ENCODE measurements around the gene DDX46. TPM values are rescaled to one million over a fixed set of nuclear protein-coding genes. Genes with fewer than 3 reads are reported as not detected.
"Not testable (repeated sequence)": the region's sequence is repeated elsewhere in the genome, so short reads cannot be mapped to it uniquely, and the experiment has no call there.

The DDX46 gene
- total RNA-seq, 1 donor from 2014 or later, result 59.4 TPM

DNA sequence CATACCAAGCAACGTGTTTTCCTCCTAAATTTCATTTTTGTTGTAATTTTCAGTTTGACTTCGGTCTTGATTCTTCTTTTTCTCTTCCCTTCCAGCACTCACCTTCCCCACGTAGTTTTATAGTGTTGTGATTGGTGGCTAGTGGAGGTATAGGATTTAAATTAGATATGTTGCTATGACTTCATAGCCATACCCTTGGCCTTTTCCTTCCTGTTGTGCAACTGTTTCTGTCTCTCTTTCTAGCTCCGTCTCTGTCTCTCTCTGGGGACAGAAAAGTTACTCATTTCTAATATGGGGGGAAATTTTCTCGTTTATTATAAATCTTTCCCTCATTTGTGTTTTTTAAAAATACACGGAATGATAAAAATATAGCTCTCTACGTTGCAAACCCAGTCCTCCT, 66.6 kb downstream of the DDX46 start:
- Mint-ChIP-seq H3K27me3 (ENCODE audit: unreplicated experiment) (no peaks in the 10 kb centered on the region), H3K9me3 (ENCODE audit: unreplicated experiment) (no peaks in the 10 kb centered on the region), H3K27ac (ENCODE audit: unreplicated experiment) (peak overlapping the region; percentile 10), H3K4me1 (ENCODE audit: unreplicated experiment) (no peaks in the 10 kb centered on the region), H3K4me3 (ENCODE audit: unreplicated experiment) (no peak overlapping the region), H3K36me3 (ENCODE audit: low read depth, unreplicated experiment) (peaks cover 4% of the 10 kb centered on the region)
- TF ChIP-seq, protein P1, sequence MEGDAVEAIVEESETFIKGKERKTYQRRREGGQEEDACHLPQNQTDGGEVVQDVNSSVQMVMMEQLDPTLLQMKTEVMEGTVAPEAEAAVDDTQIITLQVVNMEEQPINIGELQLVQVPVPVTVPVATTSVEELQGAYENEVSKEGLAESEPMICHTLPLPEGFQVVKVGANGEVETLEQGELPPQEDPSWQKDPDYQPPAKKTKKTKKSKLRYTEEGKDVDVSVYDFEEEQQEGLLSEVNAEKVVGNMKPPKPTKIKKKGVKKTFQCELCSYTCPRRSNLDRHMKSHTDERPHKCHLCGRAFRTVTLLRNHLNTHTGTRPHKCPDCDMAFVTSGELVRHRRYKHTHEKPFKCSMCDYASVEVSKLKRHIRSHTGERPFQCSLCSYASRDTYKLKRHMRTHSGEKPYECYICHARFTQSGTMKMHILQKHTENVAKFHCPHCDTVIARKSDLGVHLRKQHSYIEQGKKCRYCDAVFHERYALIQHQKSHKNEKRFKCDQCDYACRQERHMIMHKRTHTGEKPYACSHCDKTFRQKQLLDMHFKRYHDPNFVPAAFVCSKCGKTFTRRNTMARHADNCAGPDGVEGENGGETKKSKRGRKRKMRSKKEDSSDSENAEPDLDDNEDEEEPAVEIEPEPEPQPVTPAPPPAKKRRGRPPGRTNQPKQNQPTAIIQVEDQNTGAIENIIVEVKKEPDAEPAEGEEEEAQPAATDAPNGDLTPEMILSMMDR (IDR thresholded peaks at IDR 0.05; ENCODE audit: unreplicated experiment), result no peak
- DNase-seq (ENCODE audit: low spot score), result no peak

DNA sequence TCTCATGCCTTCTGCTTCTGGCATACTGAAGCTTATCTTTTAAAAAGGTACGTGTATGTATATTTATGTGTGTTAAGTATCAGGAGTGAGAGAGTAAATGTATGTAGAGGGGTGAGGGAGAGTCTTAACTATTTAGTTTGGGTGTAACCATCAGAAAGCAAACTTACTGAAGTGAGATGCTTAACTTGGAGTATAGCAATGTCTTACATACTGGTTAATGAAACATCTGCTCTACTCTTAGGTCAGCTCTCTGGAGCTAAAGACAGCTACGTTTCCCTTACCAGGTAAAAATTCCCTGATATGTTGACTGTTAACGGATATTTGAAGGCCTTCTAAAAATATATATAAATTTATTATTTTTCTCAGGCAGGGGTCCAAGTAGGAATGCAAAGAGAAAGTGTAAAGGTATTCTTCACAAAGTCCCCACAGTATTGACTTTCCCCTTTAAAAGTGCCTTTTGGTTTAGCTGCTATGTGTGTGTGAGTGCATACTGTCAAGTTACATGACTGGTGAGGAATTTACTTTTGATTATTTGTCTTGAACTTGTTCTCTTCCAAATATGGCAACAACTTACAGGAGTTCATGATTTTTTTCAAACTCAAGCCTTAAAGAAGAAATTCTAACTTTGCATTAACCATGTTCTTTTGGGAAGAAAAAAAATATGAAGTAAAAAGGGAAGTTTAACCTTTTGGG, 74.9 kb downstream of the DDX46 start:
- DNase-seq (ENCODE audit: low spot score), result no peak
- Mint-ChIP-seq H3K4me3 (ENCODE audit: unreplicated experiment) (no peak overlapping the region), H3K9me3 (ENCODE audit: unreplicated experiment) (no peaks in the 10 kb centered on the region), H3K27me3 (ENCODE audit: unreplicated experiment) (no peaks in the 10 kb centered on the region), H3K36me3 (ENCODE audit: low read depth, unreplicated experiment) (peaks cover 3% of the 10 kb centered on the region), H3K27ac (ENCODE audit: unreplicated experiment) (no peak overlapping the region), H3K4me1 (ENCODE audit: unreplicated experiment) (no peaks in the 10 kb centered on the region)
- TF ChIP-seq, protein P1 (IDR thresholded peaks at IDR 0.05; ENCODE audit: unreplicated experiment), result no peak

DNA sequence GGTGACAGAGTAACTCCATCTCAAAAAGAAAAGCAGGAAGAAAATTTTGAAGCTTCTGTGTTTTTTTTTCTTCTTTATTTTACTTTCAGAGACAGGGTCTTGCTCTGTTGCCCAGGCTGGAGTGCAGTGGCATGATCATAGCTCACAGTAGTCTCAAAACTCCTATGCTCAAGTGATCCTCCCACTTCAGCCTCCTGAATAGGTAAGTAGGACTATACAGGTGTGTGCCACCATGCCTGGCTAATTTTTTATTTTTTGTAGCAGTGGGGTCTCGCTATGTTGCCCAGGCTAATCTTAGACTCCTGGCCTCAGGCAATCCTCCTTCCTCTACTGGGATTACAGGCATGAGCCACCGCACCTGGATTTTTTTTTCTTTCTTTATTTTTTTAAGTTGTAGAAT, 77.0 kb downstream of the DDX46 start:
- Mint-ChIP-seq H3K36me3 (ENCODE audit: low read depth, unreplicated experiment) (peaks cover 6% of the 10 kb centered on the region), H3K27ac (ENCODE audit: unreplicated experiment) (no peak overlapping the region), H3K4me1 (ENCODE audit: unreplicated experiment) (no peaks in the 10 kb centered on the region), H3K4me3 (ENCODE audit: unreplicated experiment) (no peak overlapping the region), H3K9me3 (ENCODE audit: unreplicated experiment) (no peaks in the 10 kb centered on the region), H3K27me3 (ENCODE audit: unreplicated experiment) (no peaks in the 10 kb centered on the region)
- no peak for DNase-seq (ENCODE audit: low spot score)
- TF ChIP-seq, protein P1 (IDR thresholded peaks at IDR 0.05; ENCODE audit: unreplicated experiment), result no peak

DNA sequence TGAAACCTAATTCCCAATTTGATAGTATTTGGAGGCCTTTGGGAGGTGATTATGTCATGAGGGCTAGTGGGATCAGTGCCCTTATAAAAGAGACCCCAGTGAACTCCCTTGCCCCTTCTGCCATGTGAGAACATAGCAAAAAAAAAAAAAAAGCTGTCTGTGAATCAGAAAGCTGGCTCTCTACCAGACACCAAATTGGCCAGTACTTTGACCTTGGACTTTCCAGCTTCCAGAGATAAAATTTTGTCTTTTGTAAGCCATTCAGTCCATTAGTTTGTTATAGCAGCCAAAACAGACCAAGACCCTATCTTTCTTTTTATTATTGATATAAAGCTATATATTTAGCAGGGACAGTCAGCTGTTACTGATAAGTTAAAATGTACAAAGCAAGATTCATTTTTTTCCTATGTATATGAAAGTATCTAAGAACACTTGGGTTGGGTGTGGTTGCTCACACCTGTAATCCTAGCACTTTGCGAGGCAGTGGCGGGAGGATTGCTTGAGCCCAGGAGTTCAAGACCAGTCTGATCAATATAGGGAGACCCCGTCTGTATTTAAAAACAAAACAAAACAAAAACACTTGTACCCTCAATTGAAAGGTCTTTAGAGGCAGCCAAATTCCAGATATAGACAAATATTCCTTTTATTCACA, 79.1 kb downstream of the DDX46 start:
- H3K9me3 Mint-ChIP-seq (ENCODE audit: unreplicated experiment), result no peaks in the 10 kb centered on the region
- H3K4me3 Mint-ChIP-seq (ENCODE audit: unreplicated experiment), result no peak overlapping the region
- no peaks in the 10 kb centered on the region for H3K27me3 Mint-ChIP-seq (ENCODE audit: unreplicated experiment)
- TF ChIP-seq, protein P1 (IDR thresholded peaks at IDR 0.05; ENCODE audit: unreplicated experiment), result no peak
- no peak for DNase-seq (ENCODE audit: low spot score)
- H3K36me3 Mint-ChIP-seq (ENCODE audit: low read depth, unreplicated experiment), result peaks cover 10% of the 10 kb centered on the region
- no peaks in the 10 kb centered on the region for H3K4me1 Mint-ChIP-seq (ENCODE audit: unreplicated experiment)
- H3K27ac Mint-ChIP-seq (ENCODE audit: unreplicated experiment), result no peak overlapping the region

DNA sequence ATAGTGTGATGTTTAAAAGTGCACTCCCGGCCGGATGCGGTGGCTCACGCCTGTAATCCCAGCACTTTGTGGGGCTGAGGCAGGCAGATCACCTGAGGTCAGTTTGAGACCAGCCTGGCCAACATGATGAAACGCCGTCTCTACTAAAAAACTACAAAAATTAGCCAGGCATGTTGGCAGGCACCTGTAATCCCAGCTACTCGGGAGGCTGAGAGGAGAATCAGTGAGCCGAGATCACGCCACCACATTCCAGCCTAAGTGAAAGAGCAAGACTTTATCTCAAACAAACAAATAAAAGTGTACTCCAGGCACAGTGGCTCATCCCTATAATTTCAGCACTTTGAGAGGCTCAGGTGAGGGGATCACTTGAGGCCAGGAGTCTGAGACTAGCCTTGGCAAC, 79.8 kb downstream of the DDX46 start:
- not testable (repeated sequence) for H3K27me3 Mint-ChIP-seq (ENCODE audit: unreplicated experiment); DNase-seq (ENCODE audit: low spot score); H3K4me1 Mint-ChIP-seq (ENCODE audit: unreplicated experiment); H3K4me3 Mint-ChIP-seq (ENCODE audit: unreplicated experiment); H3K9me3 Mint-ChIP-seq (ENCODE audit: unreplicated experiment); H3K27ac Mint-ChIP-seq (ENCODE audit: unreplicated experiment)
- peaks cover 10% of the 10 kb centered on the region for H3K36me3 Mint-ChIP-seq (ENCODE audit: low read depth, unreplicated experiment)

Data from endothelial cell (in vitro differentiated cells).